Heart right ventricle (tissue), 16 donors: ENCODE data around the gene CCNB1IP1. TPM values are rescaled to one million over a fixed set of nuclear protein-coding genes. Genes with fewer than 3 reads are reported as not detected.

ENCODE experiments used
- ATAC-seq, 8 donors: fragments of 200-7000 bp; cut with Tn5 transposase; one replicate each; pipeline ENCODE4 v1.9.1; 2020; ENCODE audit warnings: mild to moderate bottlenecking in 8 of 8, moderate library complexity in 8 of 8, moderate number of reproducible peaks in 1 of 8
- DNase-seq, 2 donors: peaks; one replicate each; pipeline ENCODE4 v3.0.0-alpha.2; 2020
- H3K27ac ChIP-seq, 10 donors: fragments of 200-600 bp; sonication (generic) in 2 of 10; one replicate each; pipeline versions ENCODE4 v1.5.0 to v1.8.0; 2020 to 2022; ENCODE audit warnings: mild to moderate bottlenecking in 3 of 10
- H3K27me3 ChIP-seq, 7 donors: fragments of 200-600 bp; one replicate each; pipeline ENCODE4 v1.8.0; 2021 to 2022; ENCODE audit warnings: mild to moderate bottlenecking in 2 of 7
- H3K36me3 ChIP-seq, 9 donors: fragments of 200-600 bp; sonication (generic) in 1 of 9; one replicate each; pipeline versions ENCODE4 v1.5.0 to v1.8.0; 2020 to 2022; ENCODE audit warnings: mild to moderate bottlenecking in 2 of 9
- H3K4me1 ChIP-seq, 9 donors: fragments of 200-600 bp; sonication (generic) in 1 of 9; one replicate each; pipeline versions ENCODE4 v1.5.0 to v1.8.0; 2020 to 2022; ENCODE audit warnings: mild to moderate bottlenecking in 4 of 9
- H3K4me3 ChIP-seq, 10 donors: fragments of 200-600 bp; sonication (generic) in 2 of 10; one replicate each; pipeline versions ENCODE4 v1.5.0 to v1.8.0; 2020 to 2022; ENCODE audit warnings: mild to moderate bottlenecking in 7 of 10, moderate library complexity in 2 of 10
- H3K9me3 ChIP-seq, 11 donors: fragments of 200-600 bp in 10 of 11; sonication (generic) in 2 of 11; one replicate each; pipeline versions ENCODE4 v1.5.0 to v1.8.0; 2013 to 2022; ENCODE audit warnings: mild to moderate bottlenecking in 2 of 11, control low read depth in 1 of 11, moderate library complexity in 1 of 11
- WGBS, 2 donors: extraction: QIAGEN DNeasy Blood & Tissue Kit; methylation state at CpG; one replicate each; pipeline ENCODE4 v1.1.7; 2013; ENCODE audit warnings: inconsistent platforms in 1 of 2; 5-methylcytosine and 5-hydroxymethylcytosine counted together
- intact Hi-C, 10 donors: fragments of 100-400 bp; cut with DNase I; formaldehyde crosslinking; loops; one replicate each; pipeline versions ENCODE4 v1.11.1 to v1.14.2; 2022
- long read RNA-seq, 3 donors: library from polyadenylated mRNA; unstranded; transcript quantifications; one replicate each; pipeline ENCODE4 v2.0.0, GENCODE V29; 2020 to 2021
- polyA plus RNA-seq, 2 donors: library from polyadenylated mRNA; stranded (reverse); fragments of 200-250 nt; gene quantifications; one replicate each; pipeline ENCODE4 v1.2.3, GENCODE V29; 2013
- total RNA-seq, 10 donors: library from RNA; stranded (reverse); fragmentation: NEBNext Ultra II Directional in 3 of 10; extraction: Animal tissue kit (Norgen Biotek cat#: 25700) in 3 of 10; gene quantifications; one replicate each; pipeline versions ENCODE4 v1.2.1 to v1.2.4, GENCODE V29; 2021 to 2023
- TF ChIP-seq, protein P1 (sequence below), 9 donors: fragments of 200-600 bp; sonication (generic) in 2 of 9; IDR thresholded peaks; one replicate each; pipeline versions ENCODE4 v1.5.0 to v1.8.0; 2021 to 2022; ENCODE audit warnings: antibody characterized with exemption in 9 of 9, mild to moderate bottlenecking in 5 of 9, moderate library complexity in 1 of 9
- donor health status: Arrhythmogenic right ventricular cardiomyopathy.
- donor health status: ischemic (EF 13 %, LVEDD 7.1; RV severe dilation, severe dysfunction).
- donor health status: healthy with polysubstance abuse.
- donor health status: DM: no; HTN: yes; CAD: no.
- donor health status: DM: no; HTN: no; CAD: no.
- donor health status: ischemic (EF 25% LVEDD 6.9; RV normal size, moderate dysfunction).
- donor health status: ischemic (EF 25% LVEDD 5.7; RV mildly dilated, moderate dysfunction).
- donor health status: healthy.
- donor health status: DM: yes; HTN: yes; CAD: no.
- donor health status: Ischemic cardiomyopathy.
- donor health status: ischemic (EF 35%, LVEDD 5.7; RV mildly dilated, moderate dysfunction).
- donor health status: nonischemic (EF 11% LVEDD 7.7; RV severe dilation, severe dysfunction).
- donor health status: DM: yes; HTN: yes; CAD: no.
- donor health status: PGD.
- donor health status: ischemic (EF 29% LVEDD 5.4; RV normal size, mild dysfunction).
- donor health status: nonischemic (EF 23%, LVEDD 6.1; RV moderate dilation, normal function).

The CCNB1IP1 gene
- 10 to 100 TPM; 35.7 to 69.9 (median 56.0) TPM for total RNA-seq
- 100 to 1,000 TPM; 105 to 126 TPM for polyA plus RNA-seq
- long read RNA-seq, donor 1, transcript CCNB1IP1-202 (7 exons, 1,479 nt) = major isoform, 13 of 53 reads
- long read RNA-seq, donor 1, partial matches to known transcripts = 36 of 53 reads
- long read RNA-seq, donor 1, other reads (novel, unspliced or antisense) = 4 of 53 reads
- long read RNA-seq, donor 2, transcript CCNB1IP1-202 (7 exons, 1,479 nt) = major isoform, 12 of 63 reads
- long read RNA-seq, donor 2, partial matches to known transcripts = 45 of 63 reads
- long read RNA-seq, donor 2, other reads (novel, unspliced or antisense) = 2 of 63 reads
- long read RNA-seq, donor 3, transcript CCNB1IP1-202 (7 exons, 1,479 nt) = major isoform, 61 of 108 reads
- long read RNA-seq, donor 3, partial matches to known transcripts = 28 of 108 reads
- long read RNA-seq, donor 3, other reads (novel, unspliced or antisense) = 12 of 108 reads

GRCh38 chr14:20332788-20333493 is at the start of gene CCNB1IP1:
Gene CCNB1IP1, minus strand, starts transcription at chr14:20333279. Its CDS starts 16,756 bp downstream, at chr14:20316523.
- H3K4me1 ChIP-seq = peaks cover 0 to 28% (median 23%) of the 10 kb centered on the region in 9 donors
- H3K27ac ChIP-seq = peak within 1 kb of the TSS; percentile 49 to 89 (median 84)
- TF ChIP-seq, protein P1, sequence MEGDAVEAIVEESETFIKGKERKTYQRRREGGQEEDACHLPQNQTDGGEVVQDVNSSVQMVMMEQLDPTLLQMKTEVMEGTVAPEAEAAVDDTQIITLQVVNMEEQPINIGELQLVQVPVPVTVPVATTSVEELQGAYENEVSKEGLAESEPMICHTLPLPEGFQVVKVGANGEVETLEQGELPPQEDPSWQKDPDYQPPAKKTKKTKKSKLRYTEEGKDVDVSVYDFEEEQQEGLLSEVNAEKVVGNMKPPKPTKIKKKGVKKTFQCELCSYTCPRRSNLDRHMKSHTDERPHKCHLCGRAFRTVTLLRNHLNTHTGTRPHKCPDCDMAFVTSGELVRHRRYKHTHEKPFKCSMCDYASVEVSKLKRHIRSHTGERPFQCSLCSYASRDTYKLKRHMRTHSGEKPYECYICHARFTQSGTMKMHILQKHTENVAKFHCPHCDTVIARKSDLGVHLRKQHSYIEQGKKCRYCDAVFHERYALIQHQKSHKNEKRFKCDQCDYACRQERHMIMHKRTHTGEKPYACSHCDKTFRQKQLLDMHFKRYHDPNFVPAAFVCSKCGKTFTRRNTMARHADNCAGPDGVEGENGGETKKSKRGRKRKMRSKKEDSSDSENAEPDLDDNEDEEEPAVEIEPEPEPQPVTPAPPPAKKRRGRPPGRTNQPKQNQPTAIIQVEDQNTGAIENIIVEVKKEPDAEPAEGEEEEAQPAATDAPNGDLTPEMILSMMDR (IDR thresholded peaks at IDR 0.05) = no peak
- intact Hi-C loops = loop anchor here in 6 of 10 donors (1.0 to 10.0 kb wide), 7 partner anchors 10 to 472 kb away; partner anchors contain the start of genes PARP2 (in 3 of the 6), RNASE4 (in 3 of the 6), ANG (in 2 of the 6) and PIP4P1 (in 1 of the 6)
- WGBS, 2 donors = 0 to 1% methylated on average over 19 of the region's 19 CpGs
- H3K36me3 ChIP-seq = peaks cover 0 to 15% (median 0%) of the 10 kb centered on the region in 9 donors
- H3K4me3 ChIP-seq = peak within 1 kb of the TSS; percentile 29 to 75 (median 68)
- H3K27me3 ChIP-seq = no peaks in the 10 kb centered on the region
- ATAC-seq (peak; percentile 96 to 100 (median 99)), DNase-seq (peak; percentile 29 to 83)
- H3K9me3 ChIP-seq = no peaks in the 10 kb centered on the region

- peaks cover 0 to 100% (median 90%) of the 10 kb centered on the region in 9 donors for H3K36me3 ChIP-seq
- no peaks in the 10 kb centered on the region for H3K9me3 ChIP-seq
- intact Hi-C loops = no loop called here
- ATAC-seq (no peak), DNase-seq (no peak)
- 96 to 97% methylated on average over 12 of the region's 12 CpGs for WGBS, 2 donors
- no peak overlapping the region for H3K27ac ChIP-seq
- TF ChIP-seq, protein P1 (IDR thresholded peaks at IDR 0.05) = no peak
- H3K4me3 ChIP-seq = no peak overlapping the region
- no peaks in the 10 kb centered on the region for H3K27me3 ChIP-seq
- no peaks in the 10 kb centered on the region for H3K4me1 ChIP-seq
Observed at GRCh38 chr14:20382526-20382925, 49.4 kb upstream of the CCNB1IP1 start.

- H3K27ac ChIP-seq = no peak overlapping the region
- intact Hi-C loops = no loop called here
- ATAC-seq (no peak), DNase-seq (no peak)
- no peak overlapping the region for H3K4me3 ChIP-seq
- WGBS, 2 donors = 88 to 92% methylated on average over 7 of the region's 7 CpGs
- H3K4me1 ChIP-seq = no peaks in the 10 kb centered on the region
- H3K9me3 ChIP-seq = no peaks in the 10 kb centered on the region
- H3K27me3 ChIP-seq = no peaks in the 10 kb centered on the region
- TF ChIP-seq, protein P1 (IDR thresholded peaks at IDR 0.05) = no peak
- peaks cover 3 to 100% (median 94%) of the 10 kb centered on the region in 9 donors for H3K36me3 ChIP-seq
Observed at GRCh38 chr14:20381341-20381740, 48.3 kb upstream of the CCNB1IP1 start.

- no peak overlapping the region for H3K27ac ChIP-seq
- TF ChIP-seq, protein P1 (IDR thresholded peaks at IDR 0.05) = no peak
- 95 to 97% methylated on average over 6 of the region's 6 CpGs for WGBS, 2 donors
- intact Hi-C loops = no loop called here
- no peaks in the 10 kb centered on the region for H3K9me3 ChIP-seq
- no peaks in the 10 kb centered on the region for H3K27me3 ChIP-seq
- ATAC-seq (no peak), DNase-seq (no peak)
- H3K4me3 ChIP-seq = no peak overlapping the region
- H3K4me1 ChIP-seq = no peaks in the 10 kb centered on the region
- H3K36me3 ChIP-seq = peaks cover 5 to 100% (median 94%) of the 10 kb centered on the region in 9 donors
Observed at GRCh38 chr14:20380681-20381080, 47.6 kb upstream of the CCNB1IP1 start.
